ENCODE measurements around the gene LDLR. TPM values are rescaled to one million over a fixed set of nuclear protein-coding genes. Genes with fewer than 3 reads are reported as not detected.
A peak's percentile ranks its signal among the peaks of the same experiment; 100 is the strongest.
"Not testable (repeated sequence)": the region's sequence is repeated elsewhere in the genome, so short reads cannot be mapped to it uniquely, and the experiment has no call there.

Gene LDLR
- total and polyA plus RNA-seq, 2 donors (not counting 1 experiment from before 2014, with no cell fraction given), result 187 to 427 TPM

DNA sequence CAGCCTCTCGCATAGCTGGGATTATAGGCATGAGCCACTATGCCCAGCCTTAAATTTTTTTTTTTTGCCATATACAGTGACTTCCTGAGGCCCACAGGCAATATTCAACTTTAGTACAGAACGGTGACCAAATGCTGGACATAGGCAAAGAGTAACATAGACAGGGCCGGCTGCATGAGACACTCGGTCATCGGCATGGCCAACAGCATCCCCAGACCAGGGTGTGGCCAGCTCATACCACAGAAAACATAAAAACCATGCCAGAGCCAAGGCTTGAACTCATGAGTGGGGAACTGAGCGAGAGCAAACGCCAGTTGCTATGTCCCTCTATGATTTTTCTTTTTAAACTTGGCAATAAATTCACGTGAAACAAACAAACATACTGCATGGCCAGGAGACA lies 91.1 kb downstream of the LDLR start:
- Histone ChIP-seq H3K4me2 (ENCODE audit: extremely low read depth, insufficient read depth, low read length) (no peak overlapping the region), H3K79me2 (ENCODE audit: control insufficient read depth, insufficient read depth, low read length) (peaks cover 32% of the 10 kb centered on the region), H3K27ac (ENCODE audit: insufficient read depth, low read length) (peak overlapping the region; percentile 18), H3K27me3 (ENCODE audit: control insufficient read depth, insufficient read depth, low read length) (no peaks in the 10 kb centered on the region), H3K4me1 (ENCODE audit: control insufficient read depth, extremely low read depth, insufficient read depth, low read length) (peaks cover 11% of the 10 kb centered on the region), H3K9me3 (ENCODE audit: control insufficient read depth, insufficient read depth, low read depth, low read length) (no peaks in the 10 kb centered on the region), H3K4me3 (replicated peaks in 1 of 4; ENCODE audit: control extremely low read depth in 1 of 4, insufficient read depth in 1 of 4, low read depth in 3 of 4, low read length in 4 of 4) (peak overlapping the region in 1 of 4 experiments; percentile 10), H3K36me3 (ENCODE audit: control insufficient read depth, insufficient read depth, low read length) (peaks cover 31% of the 10 kb centered on the region), H3K9ac (ENCODE audit: insufficient read depth, low read length) (no peak overlapping the region), H4K20me1 (ENCODE audit: control insufficient read depth, extremely low read depth, insufficient read depth, low read length) (no peaks in the 10 kb centered on the region), H2AFZ (ENCODE audit: low read length) (no peak overlapping the region)
- no peak for DNase-seq (ENCODE audit: low read depth in 2 of 2)
- TF ChIP-seq, protein P1, sequence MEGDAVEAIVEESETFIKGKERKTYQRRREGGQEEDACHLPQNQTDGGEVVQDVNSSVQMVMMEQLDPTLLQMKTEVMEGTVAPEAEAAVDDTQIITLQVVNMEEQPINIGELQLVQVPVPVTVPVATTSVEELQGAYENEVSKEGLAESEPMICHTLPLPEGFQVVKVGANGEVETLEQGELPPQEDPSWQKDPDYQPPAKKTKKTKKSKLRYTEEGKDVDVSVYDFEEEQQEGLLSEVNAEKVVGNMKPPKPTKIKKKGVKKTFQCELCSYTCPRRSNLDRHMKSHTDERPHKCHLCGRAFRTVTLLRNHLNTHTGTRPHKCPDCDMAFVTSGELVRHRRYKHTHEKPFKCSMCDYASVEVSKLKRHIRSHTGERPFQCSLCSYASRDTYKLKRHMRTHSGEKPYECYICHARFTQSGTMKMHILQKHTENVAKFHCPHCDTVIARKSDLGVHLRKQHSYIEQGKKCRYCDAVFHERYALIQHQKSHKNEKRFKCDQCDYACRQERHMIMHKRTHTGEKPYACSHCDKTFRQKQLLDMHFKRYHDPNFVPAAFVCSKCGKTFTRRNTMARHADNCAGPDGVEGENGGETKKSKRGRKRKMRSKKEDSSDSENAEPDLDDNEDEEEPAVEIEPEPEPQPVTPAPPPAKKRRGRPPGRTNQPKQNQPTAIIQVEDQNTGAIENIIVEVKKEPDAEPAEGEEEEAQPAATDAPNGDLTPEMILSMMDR (conservative IDR thresholded peaks at IDR 0.05 in 1 of 2, IDR thresholded peaks at IDR 0.05 in 1 of 2; ENCODE audit: low read depth in 1 of 2, low read length in 2 of 2), result no peak
- no peak for TF ChIP-seq EZH2 (IDR thresholded peaks at IDR 0.05; ENCODE audit: low read length, missing control alignments)

- peaks cover 30% of the 10 kb centered on the region for H3K36me3 ChIP-seq (ENCODE audit: control insufficient read depth, insufficient read depth, low read length)
- peaks cover 11% of the 10 kb centered on the region for H3K4me1 ChIP-seq (ENCODE audit: control insufficient read depth, extremely low read depth, insufficient read depth, low read length)
- not testable (repeated sequence) for H3K9me3 ChIP-seq (ENCODE audit: control insufficient read depth, insufficient read depth, low read depth, low read length); DNase-seq (ENCODE audit: low read depth in 2 of 2); H3K4me2 ChIP-seq (ENCODE audit: extremely low read depth, insufficient read depth, low read length); H3K27ac ChIP-seq (ENCODE audit: insufficient read depth, low read length); H3K4me3 ChIP-seq (replicated peaks in 1 of 4; ENCODE audit: control extremely low read depth in 1 of 4, insufficient read depth in 1 of 4, low read depth in 3 of 4, low read length in 4 of 4); H3K27me3 ChIP-seq (ENCODE audit: control insufficient read depth, insufficient read depth, low read length); H4K20me1 ChIP-seq (ENCODE audit: control insufficient read depth, extremely low read depth, insufficient read depth, low read length); H2AFZ ChIP-seq (ENCODE audit: low read length); H3K9ac ChIP-seq (ENCODE audit: insufficient read depth, low read length)
- peaks cover 36% of the 10 kb centered on the region for H3K79me2 ChIP-seq (ENCODE audit: control insufficient read depth, insufficient read depth, low read length)
Measured at GRCh38 chr19:11180975-11181374, 91.7 kb downstream of the LDLR start.

DNA sequence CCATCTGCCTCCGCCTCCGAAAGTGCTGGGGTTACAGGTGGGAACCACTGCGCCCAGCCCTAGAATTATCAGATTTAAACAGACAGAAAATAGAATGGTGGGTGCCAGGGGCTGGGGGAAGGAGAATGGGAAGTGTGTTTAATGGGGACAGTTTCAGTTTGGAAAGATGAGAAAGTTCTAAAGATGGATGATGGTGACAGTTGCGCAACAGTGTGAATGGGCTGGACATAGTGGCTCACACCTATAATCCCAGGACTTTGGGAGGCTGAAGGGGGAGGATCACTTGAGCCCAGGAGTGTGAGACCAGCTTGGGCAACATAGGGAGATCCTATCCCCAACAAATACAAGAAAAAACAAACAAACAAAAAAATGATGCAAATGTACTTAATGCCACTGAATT lies 92.2 kb downstream of the LDLR start:
- DNase-seq (ENCODE audit: low read depth in 2 of 2), result no peak

More for the DNA sequence above, 92.2 kb downstream of the LDLR start:
- Histone ChIP-seq H3K27me3 (ENCODE audit: control insufficient read depth, insufficient read depth, low read length) (no peaks in the 10 kb centered on the region), H3K4me3 (replicated peaks in 1 of 4; ENCODE audit: control extremely low read depth in 1 of 4, insufficient read depth in 1 of 4, low read depth in 3 of 4, low read length in 4 of 4) (no peak overlapping the region), H3K27ac (ENCODE audit: insufficient read depth, low read length) (no peak overlapping the region), H3K4me2 (ENCODE audit: extremely low read depth, insufficient read depth, low read length) (no peak overlapping the region), H3K9me3 (ENCODE audit: control insufficient read depth, insufficient read depth, low read depth, low read length) (no peaks in the 10 kb centered on the region), H3K4me1 (ENCODE audit: control insufficient read depth, extremely low read depth, insufficient read depth, low read length) (peaks cover 11% of the 10 kb centered on the region), H3K36me3 (ENCODE audit: control insufficient read depth, insufficient read depth, low read length) (peaks cover 27% of the 10 kb centered on the region), H2AFZ (ENCODE audit: low read length) (no peak overlapping the region), H3K9ac (ENCODE audit: insufficient read depth, low read length) (no peak overlapping the region), H4K20me1 (ENCODE audit: control insufficient read depth, extremely low read depth, insufficient read depth, low read length) (no peaks in the 10 kb centered on the region), H3K79me2 (ENCODE audit: control insufficient read depth, insufficient read depth, low read length) (peaks cover 39% of the 10 kb centered on the region)
- no peak for TF ChIP-seq EZH2 (IDR thresholded peaks at IDR 0.05; ENCODE audit: low read length, missing control alignments)
- TF ChIP-seq, protein P1 (conservative IDR thresholded peaks at IDR 0.05 in 1 of 2, IDR thresholded peaks at IDR 0.05 in 1 of 2; ENCODE audit: low read depth in 1 of 2, low read length in 2 of 2), result no peak

Other genes starting within 250 kb of the LDLR start
- 1.0 and 1.3 TPM in 2 replicates for gene C19orf38, start 241.0 kb upstream of the LDLR start, total RNA-seq
- gene C19orf38, start 241.0 kb upstream of the LDLR start, polyA plus RNA-seq, result 0.08 TPM in 1 of 2 replicates, not detected in the other
- 17.2 and 24.8 TPM in 2 replicates for gene CARM1, start 217.9 kb upstream of the LDLR start, total RNA-seq
- 41.9 and 60.0 TPM in 2 replicates for gene CARM1, start 217.9 kb upstream of the LDLR start, polyA plus RNA-seq
- 83.7 and 118 TPM in 2 replicates for gene YIPF2, start 160.8 kb upstream of the LDLR start, total RNA-seq
- gene YIPF2, start 160.8 kb upstream of the LDLR start, polyA plus RNA-seq, result 31.6 and 41.5 TPM in 2 replicates
- gene TIMM29, start 160.7 kb upstream of the LDLR start, total RNA-seq, result 27.7 and 29.2 TPM in 2 replicates
- gene TIMM29, start 160.7 kb upstream of the LDLR start, polyA plus RNA-seq, result 7.0 and 8.1 TPM in 2 replicates
- 35.7 and 61.1 TPM in 2 replicates for gene SMARCA4, start 128.4 kb upstream of the LDLR start, total RNA-seq
- 28.1 and 53.1 TPM in 2 replicates for gene SMARCA4, start 128.4 kb upstream of the LDLR start, polyA plus RNA-seq
- gene SPC24, start 66.3 kb downstream of the LDLR start, total RNA-seq, result 3.9 and 32.0 TPM in 2 replicates
- gene SPC24, start 66.3 kb downstream of the LDLR start, polyA plus RNA-seq, result 8.1 and 32.0 TPM in 2 replicates
- gene KANK2, start 108.1 kb downstream of the LDLR start, total RNA-seq, result 435 and 511 TPM in 2 replicates
- 192 and 197 TPM in 2 replicates for gene KANK2, start 108.1 kb downstream of the LDLR start, polyA plus RNA-seq
- gene ANGPTL8, start 150.2 kb downstream of the LDLR start, total RNA-seq, result not detected in 2 replicates
- gene ANGPTL8, start 150.2 kb downstream of the LDLR start, polyA plus RNA-seq, result not detected in 2 replicates
- 10.5 and 17.7 TPM in 2 replicates for gene DOCK6, start 173.1 kb downstream of the LDLR start, total RNA-seq
- gene DOCK6, start 173.1 kb downstream of the LDLR start, polyA plus RNA-seq, result 6.9 and 10.0 TPM in 2 replicates
- not detected in 2 replicates for gene TSPAN16, start 206.7 kb downstream of the LDLR start, total RNA-seq
- not detected in 2 replicates for gene TSPAN16, start 206.7 kb downstream of the LDLR start, polyA plus RNA-seq